PFSK-1 (cell line): ENCODE data around the gene SLC41A3.
"Not testable (repeated sequence)": the region's sequence is repeated elsewhere in the genome, so short reads cannot be mapped to it uniquely, and the experiment has no call there.

Experiments
- FOXP2 ChIP-seq: optimal IDR thresholded peaks from 2 replicates; pipeline ENCODE3; 2011; ENCODE audit warnings: borderline replicate concordance, control low read depth, inconsistent platforms; ENCODE audit not compliant: insufficient read depth; ENCODE audit errors: extremely low read length, extremely low read depth
- POLR2AphosphoS5 ChIP-seq: IDR thresholded peaks from 2 replicates; pipeline ENCODE4 v1.6.1; 2012; ENCODE audit warnings: low read depth, mild to moderate bottlenecking, control low read depth, low read length, moderate library complexity
- SIN3A ChIP-seq: IDR thresholded peaks from 2 replicates; pipeline ENCODE4 v1.6.1; 2012; ENCODE audit warnings: mild to moderate bottlenecking, low read length, moderate library complexity, borderline replicate concordance; ENCODE audit not compliant: insufficient read depth
- TAF1 ChIP-seq: IDR thresholded peaks from 2 replicates; pipeline ENCODE4 v1.6.1; 2012; ENCODE audit warnings: low read length, control low read depth, borderline replicate concordance; ENCODE audit not compliant: insufficient read depth
- TF ChIP-seq, protein P1 (sequence below), 2 experiments: IDR thresholded peaks; 2 replicates each; pipeline versions ENCODE4 v1.6.1 to v1.8.0; 2011 to 2012; ENCODE audit warnings: low read depth in 2 of 2, low read length in 2 of 2, control low read depth in 1 of 2, inconsistent platforms in 1 of 2, mild to moderate bottlenecking in 1 of 2, moderate library complexity in 1 of 2; ENCODE audit not compliant: insufficient read depth in 1 of 2

SLC41A3 gene

DNA sequence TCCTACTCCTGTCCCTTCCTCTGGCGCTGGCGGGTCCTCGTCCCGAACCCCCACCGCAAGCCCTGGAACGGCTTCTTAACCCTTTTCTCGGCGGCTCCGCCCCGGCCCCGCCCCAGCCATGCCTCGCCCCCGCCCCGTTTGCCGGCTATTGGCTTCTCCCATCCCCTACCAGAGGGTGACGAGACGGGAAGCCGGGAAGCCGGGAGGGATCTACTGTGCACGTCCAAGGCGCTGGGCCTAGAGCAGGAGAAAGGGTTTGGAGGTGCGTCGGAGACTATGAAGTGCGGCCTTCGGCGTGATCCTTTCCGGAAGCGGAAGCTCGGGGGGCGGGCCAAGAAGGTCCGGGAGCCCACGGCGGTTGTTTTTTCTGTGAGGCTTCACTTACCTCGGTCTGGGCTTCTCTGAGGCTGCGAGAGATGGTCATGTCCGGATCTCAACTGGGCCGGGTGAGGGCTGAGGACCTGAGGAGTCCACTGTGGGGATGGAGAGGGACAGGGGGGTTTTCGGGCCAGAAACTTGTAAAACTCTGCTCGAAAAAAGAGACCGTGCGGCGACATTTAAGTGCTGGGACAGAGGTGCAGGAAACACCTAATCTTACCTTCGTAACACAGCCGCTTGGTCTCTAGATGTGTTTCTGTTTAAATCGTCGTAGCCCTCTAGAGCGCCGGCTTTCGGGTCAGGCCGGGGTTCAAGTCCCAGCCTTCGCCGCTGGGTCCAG lies 93.5 kb downstream of the SLC41A3 start:
- no peak for TF ChIP-seq FOXP2
- no peak for TF ChIP-seq POLR2AphosphoS5
- TF ChIP-seq TAF1, result no peak
- TF ChIP-seq, protein P1, sequence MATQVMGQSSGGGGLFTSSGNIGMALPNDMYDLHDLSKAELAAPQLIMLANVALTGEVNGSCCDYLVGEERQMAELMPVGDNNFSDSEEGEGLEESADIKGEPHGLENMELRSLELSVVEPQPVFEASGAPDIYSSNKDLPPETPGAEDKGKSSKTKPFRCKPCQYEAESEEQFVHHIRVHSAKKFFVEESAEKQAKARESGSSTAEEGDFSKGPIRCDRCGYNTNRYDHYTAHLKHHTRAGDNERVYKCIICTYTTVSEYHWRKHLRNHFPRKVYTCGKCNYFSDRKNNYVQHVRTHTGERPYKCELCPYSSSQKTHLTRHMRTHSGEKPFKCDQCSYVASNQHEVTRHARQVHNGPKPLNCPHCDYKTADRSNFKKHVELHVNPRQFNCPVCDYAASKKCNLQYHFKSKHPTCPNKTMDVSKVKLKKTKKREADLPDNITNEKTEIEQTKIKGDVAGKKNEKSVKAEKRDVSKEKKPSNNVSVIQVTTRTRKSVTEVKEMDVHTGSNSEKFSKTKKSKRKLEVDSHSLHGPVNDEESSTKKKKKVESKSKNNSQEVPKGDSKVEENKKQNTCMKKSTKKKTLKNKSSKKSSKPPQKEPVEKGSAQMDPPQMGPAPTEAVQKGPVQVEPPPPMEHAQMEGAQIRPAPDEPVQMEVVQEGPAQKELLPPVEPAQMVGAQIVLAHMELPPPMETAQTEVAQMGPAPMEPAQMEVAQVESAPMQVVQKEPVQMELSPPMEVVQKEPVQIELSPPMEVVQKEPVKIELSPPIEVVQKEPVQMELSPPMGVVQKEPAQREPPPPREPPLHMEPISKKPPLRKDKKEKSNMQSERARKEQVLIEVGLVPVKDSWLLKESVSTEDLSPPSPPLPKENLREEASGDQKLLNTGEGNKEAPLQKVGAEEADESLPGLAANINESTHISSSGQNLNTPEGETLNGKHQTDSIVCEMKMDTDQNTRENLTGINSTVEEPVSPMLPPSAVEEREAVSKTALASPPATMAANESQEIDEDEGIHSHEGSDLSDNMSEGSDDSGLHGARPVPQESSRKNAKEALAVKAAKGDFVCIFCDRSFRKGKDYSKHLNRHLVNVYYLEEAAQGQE (IDR thresholded peaks at IDR 0.05; ENCODE audit: insufficient read depth in 1 of 2, low read depth in 2 of 2, low read length in 2 of 2), result no peak
- TF ChIP-seq SIN3A, result no peak

DNA sequence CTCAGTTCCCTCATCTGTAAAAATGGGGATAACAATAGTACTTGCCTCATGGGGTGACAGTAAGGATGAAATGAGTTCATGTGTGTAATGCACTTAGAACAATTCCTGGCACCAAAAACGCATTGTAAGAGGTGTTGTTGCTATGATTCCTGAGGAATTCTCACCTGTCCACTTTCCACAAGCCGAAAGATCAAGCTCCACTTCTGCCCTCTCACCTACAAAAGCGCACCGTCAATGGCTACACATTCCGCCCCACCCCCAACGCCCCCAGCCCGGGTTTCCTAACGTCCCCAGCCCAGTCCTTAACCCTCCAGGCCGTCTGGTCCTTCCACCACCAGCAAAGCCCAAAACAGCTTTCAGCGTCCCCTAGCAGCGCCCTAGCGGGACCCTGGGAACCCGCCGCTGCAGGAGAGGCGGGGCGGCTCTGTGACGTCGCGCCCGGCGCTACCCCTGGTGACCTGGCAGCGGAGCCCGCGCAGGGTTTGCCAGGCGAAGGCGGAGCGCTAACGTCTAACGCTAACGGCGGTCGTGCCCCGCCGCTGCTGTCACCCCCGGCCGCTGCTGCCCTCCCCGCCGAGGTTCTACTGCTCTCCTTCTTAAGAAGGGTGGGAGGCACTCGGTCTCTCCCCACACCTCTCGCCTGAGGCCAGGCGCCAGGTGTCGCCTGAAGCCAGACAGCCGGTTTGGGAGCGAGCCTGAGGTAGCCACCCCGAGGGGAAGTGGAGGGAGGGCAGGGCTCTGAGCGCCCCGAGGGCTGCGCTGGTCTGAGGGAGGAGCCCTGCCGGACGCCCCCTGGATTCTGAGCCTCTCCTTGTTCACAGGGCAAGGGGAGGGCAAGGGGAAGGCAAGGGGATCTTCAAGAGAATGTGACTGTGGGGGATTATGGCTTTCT lies 115.0 kb downstream of the SLC41A3 start, which contains the start of gene ROPN1B:
ROPN1B (plus strand) TSS at position 478 of the 892 bp plus-strand sequence. CDS start 2,877 bp downstream, outside the sequence.
- TF ChIP-seq SIN3A, TAF1: not testable (repeated sequence)
- TF ChIP-seq, protein P1 (IDR thresholded peaks at IDR 0.05; ENCODE audit: insufficient read depth in 1 of 2, low read depth in 2 of 2, low read length in 2 of 2), result not testable (repeated sequence)

DNA sequence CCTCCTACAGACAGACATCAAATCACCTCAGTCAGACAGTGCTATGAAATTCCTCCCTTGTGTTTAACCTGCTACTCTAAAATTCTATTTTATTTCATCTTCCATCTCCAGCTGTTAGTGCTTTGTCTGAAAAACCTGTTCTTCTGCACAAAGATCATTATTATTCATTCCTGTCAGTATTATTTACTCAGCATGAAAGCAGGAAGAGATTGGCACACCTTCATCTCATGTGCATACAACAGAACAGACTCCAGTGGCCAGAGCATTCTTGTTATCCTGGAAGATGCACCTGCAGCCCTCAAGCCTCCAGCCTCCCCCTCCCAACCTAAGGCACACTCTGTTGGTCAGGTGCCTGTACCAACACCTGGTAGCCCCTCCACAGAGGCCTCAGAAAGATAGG lies 116.8 kb downstream of the SLC41A3 start:
- TF ChIP-seq FOXP2, result no peak
- TF ChIP-seq, protein P1 (IDR thresholded peaks at IDR 0.05; ENCODE audit: insufficient read depth in 1 of 2, low read depth in 2 of 2, low read length in 2 of 2), result no peak
- no peak for TF ChIP-seq TAF1
- TF ChIP-seq POLR2AphosphoS5, result no peak
- TF ChIP-seq SIN3A, result no peak

DNA sequence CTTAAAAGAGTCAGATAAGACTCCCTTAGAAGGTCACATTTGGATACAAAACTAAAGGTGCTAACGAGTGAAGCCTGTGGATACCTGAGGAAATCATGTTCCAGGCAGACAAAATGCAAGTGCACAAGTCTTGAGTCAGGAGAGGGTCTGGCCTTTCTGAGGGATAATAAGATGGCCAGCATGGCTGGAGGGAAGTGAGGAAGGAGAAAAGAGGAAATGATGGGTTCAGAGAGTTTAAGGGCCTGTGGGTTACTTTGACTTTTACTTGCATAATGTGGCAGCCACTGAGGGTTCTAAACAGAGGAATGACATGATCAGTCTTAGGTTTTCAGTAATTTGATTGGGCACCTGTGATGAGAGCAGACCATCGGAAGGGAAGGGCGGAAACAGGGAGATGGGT lies 118.4 kb downstream of the SLC41A3 start:
- TF ChIP-seq POLR2AphosphoS5, result no peak
- TF ChIP-seq FOXP2, result no peak
- TF ChIP-seq, protein P1 (IDR thresholded peaks at IDR 0.05; ENCODE audit: insufficient read depth in 1 of 2, low read depth in 2 of 2, low read length in 2 of 2), result no peak
- no peak for TF ChIP-seq SIN3A
- no peak for TF ChIP-seq TAF1
